HG03280 (cell line): ENCODE data around the gene SLC5A6.
"Not testable (repeated sequence)": the region's sequence is repeated elsewhere in the genome, so short reads cannot be mapped to it uniquely, and the experiment has no call there.

Source experiments
- ATAC-seq: cut with Tn5 transposase; IDR thresholded peaks from one replicate; pipeline ENCODE4 v1.9.1; 2021; ENCODE audit warnings: mild to moderate bottlenecking, moderate library complexity; ENCODE audit not compliant: unreplicated experiment

SLC5A6 gene

GRCh38 chr2:27177441-27178351 lies 34.4 kb downstream of the SLC5A6 start:
- ATAC-seq: no peak

- not testable (repeated sequence) for ATAC-seq
Observed at GRCh38 chr2:27175781-27176180, 36.3 kb downstream of the SLC5A6 start.

- no peak for ATAC-seq
Observed at GRCh38 chr2:27175330-27175729, 36.7 kb downstream of the SLC5A6 start.

GRCh38 chr2:27174638-27175037 lies 37.4 kb downstream of the SLC5A6 start:
- ATAC-seq: no peak

- no peak for ATAC-seq
Observed at GRCh38 chr2:27171351-27171848, 40.7 kb downstream of the SLC5A6 start.

GRCh38 chr2:27170581-27171337 lies 41.3 kb downstream of the SLC5A6 start:
- no peak for ATAC-seq

GRCh38 chr2:27164960-27165763 lies 46.9 kb downstream of the SLC5A6 start:
- ATAC-seq: peak; percentile 61

- no peak for ATAC-seq
Observed at GRCh38 chr2:27162151-27163121, 49.6 kb downstream of the SLC5A6 start.

GRCh38 chr2:27160191-27160590 lies 51.9 kb downstream of the SLC5A6 start:
- no peak for ATAC-seq

GRCh38 chr2:27159271-27159670 lies 52.8 kb downstream of the SLC5A6 start:
- no peak for ATAC-seq

- ATAC-seq: no peak
Observed at GRCh38 chr2:27158468-27158867, 53.6 kb downstream of the SLC5A6 start.

- no peak for ATAC-seq
Observed at GRCh38 chr2:27155069-27155520, 57.0 kb downstream of the SLC5A6 start.

- ATAC-seq: no peak
Observed at GRCh38 chr2:27154488-27154887, 57.6 kb downstream of the SLC5A6 start.

GRCh38 chr2:27152796-27153464 lies 59.1 kb downstream of the SLC5A6 start:
- ATAC-seq: no peak

- no peak for ATAC-seq
Observed at GRCh38 chr2:27152102-27152795, 59.8 kb downstream of the SLC5A6 start.

- ATAC-seq: no peak
Observed at GRCh38 chr2:27150639-27151230, 61.3 kb downstream of the SLC5A6 start.
